Stimulated activated CD4-positive, alpha-beta T cell treated with anti-CD3 and anti-CD28 coated beads, Interleukin-4, amount 100 ng/mL, for 1 hour (primary cell): ENCODE data around the gene PACSIN1.
"Not testable (repeated sequence)": the region's sequence is repeated elsewhere in the genome, so short reads cannot be mapped to it uniquely, and the experiment has no call there.

ENCODE experiments used
- DNase-seq: peaks from one replicate; pipeline ENCODE4 v3.0.0-alpha.2; 2020

PACSIN1 gene

GRCh38 chr6:34459899-34460593 is 5.8 kb upstream of the PACSIN1 start:
- peak; percentile 20 for DNase-seq

GRCh38 chr6:34460796-34461507 is 4.9 kb upstream of the PACSIN1 start:
- DNase-seq = no peak

GRCh38 chr6:34462010-34462409 is 3.9 kb upstream of the PACSIN1 start:
- no peak for DNase-seq

- no peak for DNase-seq
These were observed 3.3 kb upstream of the PACSIN1 start for GRCh38 chr6:34462551-34462971.

GRCh38 chr6:34463299-34463698 is 2.6 kb upstream of the PACSIN1 start:
- DNase-seq = no peak

- no peak for DNase-seq
These were observed 2.0 kb upstream of the PACSIN1 start for GRCh38 chr6:34463849-34464248.

GRCh38 chr6:34466242-34467185 is 638 bp downstream of the PACSIN1 start:
- no peak for DNase-seq

- no peak for DNase-seq
These were observed 2.6 kb downstream of the PACSIN1 start for GRCh38 chr6:34468378-34468892.

GRCh38 chr6:34469499-34469898 is 3.6 kb downstream of the PACSIN1 start:
- DNase-seq = no peak

- DNase-seq = no peak
These were observed 6.5 kb downstream of the PACSIN1 start for GRCh38 chr6:34472425-34472824.

GRCh38 chr6:34473967-34474366 is 8.1 kb downstream of the PACSIN1 start:
- no peak for DNase-seq

GRCh38 chr6:34474754-34475153 is 8.9 kb downstream of the PACSIN1 start:
- no peak for DNase-seq

GRCh38 chr6:34475238-34475682 is 9.4 kb downstream of the PACSIN1 start:
- no peak for DNase-seq

GRCh38 chr6:34475767-34476328 is 10.0 kb downstream of the PACSIN1 start:
- no peak for DNase-seq

- no peak for DNase-seq
These were observed 10.6 kb downstream of the PACSIN1 start for GRCh38 chr6:34476447-34476846.

- DNase-seq = no peak
These were observed 11.0 kb downstream of the PACSIN1 start for GRCh38 chr6:34476921-34477320.

- DNase-seq = no peak
These were observed 12.9 kb downstream of the PACSIN1 start for GRCh38 chr6:34478796-34479195.

- not testable (repeated sequence) for DNase-seq
These were observed 17.9 kb downstream of the PACSIN1 start for GRCh38 chr6:34483781-34484180.

- DNase-seq = no peak
These were observed 18.5 kb downstream of the PACSIN1 start for GRCh38 chr6:34484391-34484790.

GRCh38 chr6:34484899-34485298 is 19.0 kb downstream of the PACSIN1 start:
- DNase-seq = peak; percentile 67

- no peak for DNase-seq
These were observed 19.6 kb downstream of the PACSIN1 start for GRCh38 chr6:34485321-34486060.
